ENCODE measurements around the gene DPP9. TPM values are rescaled to one million over a fixed set of nuclear protein-coding genes. Genes with fewer than 3 reads are reported as not detected.

The DPP9 gene
- total RNA-seq, 1 donor from 2014 or later: 48.0 TPM

- Mint-ChIP-seq H3K4me3 (no peak overlapping the region), H3K9me3 (no peaks in the 10 kb centered on the region), H3K27ac (ENCODE audit: unreplicated experiment) (no peak overlapping the region), H3K27me3 (ENCODE audit: low read depth) (no peaks in the 10 kb centered on the region), H3K4me1 (no peaks in the 10 kb centered on the region), H3K36me3 (ENCODE audit: low read depth) (peaks cover 11% of the 10 kb centered on the region)
- TF ChIP-seq CTCF (conservative IDR thresholded peaks at IDR 0.05): no peak
- no peak for DNase-seq (ENCODE audit: low read depth, low spot score)
These were observed 30.0 kb downstream of the DPP9 start for GRCh38 chr19:4693471-4694121.

- no peak overlapping the region for H3K4me3 Mint-ChIP-seq
- H3K9me3 Mint-ChIP-seq: no peaks in the 10 kb centered on the region
- no peak overlapping the region for H3K27ac Mint-ChIP-seq (ENCODE audit: unreplicated experiment)
- peaks cover 11% of the 10 kb centered on the region for H3K36me3 Mint-ChIP-seq (ENCODE audit: low read depth)
- DNase-seq (ENCODE audit: low read depth, low spot score): no peak
- no peaks in the 10 kb centered on the region for H3K27me3 Mint-ChIP-seq (ENCODE audit: low read depth)
- no peak for TF ChIP-seq CTCF (conservative IDR thresholded peaks at IDR 0.05)
- H3K4me1 Mint-ChIP-seq: no peaks in the 10 kb centered on the region
These were observed 30.6 kb downstream of the DPP9 start for GRCh38 chr19:4693078-4693350.

- H3K9me3 Mint-ChIP-seq: no peaks in the 10 kb centered on the region
- H3K4me3 Mint-ChIP-seq: no peak overlapping the region
- peaks cover 11% of the 10 kb centered on the region for H3K36me3 Mint-ChIP-seq (ENCODE audit: low read depth)
- no peak overlapping the region for H3K27ac Mint-ChIP-seq (ENCODE audit: unreplicated experiment)
- no peaks in the 10 kb centered on the region for H3K4me1 Mint-ChIP-seq
- no peaks in the 10 kb centered on the region for H3K27me3 Mint-ChIP-seq (ENCODE audit: low read depth)
- no peak for TF ChIP-seq CTCF (conservative IDR thresholded peaks at IDR 0.05)
- DNase-seq (ENCODE audit: low read depth, low spot score): no peak
These were observed 31.2 kb downstream of the DPP9 start for GRCh38 chr19:4692251-4693077.

GRCh38 chr19:4691373-4691772, 32.3 kb downstream of the DPP9 start:
- H3K27ac Mint-ChIP-seq (ENCODE audit: unreplicated experiment): no peak overlapping the region
- no peaks in the 10 kb centered on the region for H3K4me1 Mint-ChIP-seq
- no peak overlapping the region for H3K4me3 Mint-ChIP-seq
- TF ChIP-seq CTCF (conservative IDR thresholded peaks at IDR 0.05): no peak
- no peak for DNase-seq (ENCODE audit: low read depth, low spot score)
- peaks cover 11% of the 10 kb centered on the region for H3K36me3 Mint-ChIP-seq (ENCODE audit: low read depth)
- no peaks in the 10 kb centered on the region for H3K9me3 Mint-ChIP-seq
- H3K27me3 Mint-ChIP-seq (ENCODE audit: low read depth): no peaks in the 10 kb centered on the region

- H3K36me3 Mint-ChIP-seq (ENCODE audit: low read depth): peaks cover 11% of the 10 kb centered on the region
These were observed 33.3 kb downstream of the DPP9 start for GRCh38 chr19:4690361-4690760.

More at GRCh38 chr19:4690361-4690760, 33.3 kb downstream of the DPP9 start:
- no peak for TF ChIP-seq CTCF (conservative IDR thresholded peaks at IDR 0.05)
- H3K4me1 Mint-ChIP-seq: no peaks in the 10 kb centered on the region
- no peak for DNase-seq (ENCODE audit: low read depth, low spot score)
- H3K4me3 Mint-ChIP-seq: no peak overlapping the region
- no peak overlapping the region for H3K27ac Mint-ChIP-seq (ENCODE audit: unreplicated experiment)
- no peaks in the 10 kb centered on the region for H3K9me3 Mint-ChIP-seq
- no peaks in the 10 kb centered on the region for H3K27me3 Mint-ChIP-seq (ENCODE audit: low read depth)
